Activated naive CD4-positive, alpha-beta T cell treated with anti-CD3 and anti-CD28 coated beads, Interleukin-2, amount 50 U/mL, for 72 hours (primary cell): ENCODE results near the gene CERCAM. TPM values are rescaled to one million over a fixed set of nuclear protein-coding genes. Genes with fewer than 3 reads are reported as not detected.
"Not testable (repeated sequence)": the region's sequence is repeated elsewhere in the genome, so short reads cannot be mapped to it uniquely, and the experiment has no call there.

Experiments used
- ATAC-seq, 2 donors: fragments of 150-1000 bp; cut with Tn5 transposase; 2 replicates each; pipeline ENCODE4 v1.10.0; 2021; ENCODE audit warnings: mild to moderate bottlenecking in 2 of 2, moderate library complexity in 2 of 2
- DNase-seq, 2 donors: peaks; one replicate each; pipeline ENCODE4 v3.0.0; 2021 to 2022; ENCODE audit warnings: low spot score in 2 of 2
- H3K27ac Mint-ChIP-seq, 2 donors: one replicate each; pipeline ENCODE4 v1.8.0; 2022; ENCODE audit warnings: mild to moderate bottlenecking in 2 of 2, mixed read lengths in 2 of 2
- H3K36me3 Mint-ChIP-seq, 2 donors: one replicate each; pipeline ENCODE4 v1.8.0; 2022; ENCODE audit warnings: mixed read lengths in 2 of 2
- H3K9me3 Mint-ChIP-seq, 2 donors: one replicate each; pipeline ENCODE4 v1.8.0; 2022; ENCODE audit warnings: mixed read lengths in 2 of 2
- total RNA-seq, 2 donors: library from RNA; stranded (reverse); gene quantifications; one replicate each; pipeline ENCODE4 v1.2.3, GENCODE V29; 2022

CERCAM gene
- total RNA-seq, 2 donors from 2014 or later: 1.2 to 3.2 TPM

DNA sequence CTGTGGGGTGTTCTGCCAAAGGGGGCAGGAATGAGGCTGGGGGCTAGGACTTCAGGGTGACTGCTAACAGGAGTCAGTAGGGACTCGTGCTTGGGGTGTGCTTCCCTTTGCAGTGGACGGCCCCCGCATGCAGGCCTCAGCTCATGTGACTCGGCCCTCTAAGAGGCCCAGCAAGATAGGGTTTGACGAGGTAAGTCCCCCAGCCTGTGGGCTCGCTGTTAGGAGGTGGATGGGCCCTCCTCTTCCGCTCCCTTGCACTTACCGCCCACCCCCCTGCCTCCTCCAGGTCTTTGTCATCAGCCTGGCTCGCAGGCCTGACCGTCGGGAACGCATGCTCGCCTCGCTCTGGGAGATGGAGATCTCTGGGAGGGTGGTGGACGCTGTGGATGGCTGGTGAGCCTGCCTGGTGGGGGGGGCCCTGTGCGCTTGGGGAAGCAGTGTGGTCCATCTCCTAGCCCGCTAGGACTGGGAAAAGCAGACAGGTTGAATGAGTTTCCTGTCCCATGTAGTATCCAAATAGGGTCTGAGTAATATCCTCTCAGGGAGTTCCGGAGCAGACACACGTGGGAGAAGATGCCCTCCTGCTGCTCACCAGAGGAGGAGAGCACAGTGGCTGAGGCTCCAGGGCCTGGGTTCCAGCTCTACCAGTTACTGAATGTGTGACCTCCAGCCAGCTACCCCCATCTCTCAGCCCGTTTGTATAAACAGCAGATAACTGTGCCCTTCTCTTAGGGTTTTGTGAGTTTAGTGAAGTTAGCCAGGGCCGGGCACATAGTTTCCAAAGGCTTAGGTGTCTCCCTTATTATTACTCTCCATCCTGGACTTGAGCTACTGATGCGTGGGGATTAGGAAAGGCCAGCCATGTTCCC is 8.2 kb downstream of the CERCAM start:
- Mint-ChIP-seq H3K9me3 (no peaks in the 10 kb centered on the region), H3K36me3 (no peaks in the 10 kb centered on the region), H3K27ac (no peak overlapping the region)
- DNase-seq (no peak), ATAC-seq (no peak)

DNA sequence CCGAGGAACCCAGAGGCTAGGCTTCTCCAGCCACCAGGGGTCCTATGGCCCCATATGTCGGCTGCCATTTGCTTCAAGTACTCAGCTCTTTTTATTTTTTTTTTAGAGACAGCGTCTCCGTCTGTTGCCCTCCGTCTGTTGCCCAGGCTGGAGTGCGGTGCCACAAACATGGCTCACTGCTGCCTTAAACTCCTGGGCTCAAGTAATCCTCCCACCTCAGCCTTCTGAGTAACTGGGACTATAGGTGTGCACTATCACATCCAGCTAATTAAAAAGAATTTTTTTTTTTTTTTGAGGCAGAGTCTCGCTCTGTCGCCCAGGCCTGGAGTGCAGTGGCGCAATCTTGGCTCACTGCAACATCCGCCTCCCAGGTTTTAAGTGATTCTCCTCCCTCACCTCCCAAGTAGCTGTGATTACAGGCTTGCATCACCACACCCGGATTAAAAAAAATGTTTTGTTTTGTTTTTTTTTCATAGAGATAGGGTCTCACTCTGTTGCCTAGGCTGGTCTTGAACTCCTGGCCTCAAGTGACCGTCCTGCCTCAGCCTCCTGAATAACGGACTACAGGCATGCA is 8.9 kb downstream of the CERCAM start:
- ATAC-seq (no peak), DNase-seq (no peak)
- no peaks in the 10 kb centered on the region for H3K36me3 Mint-ChIP-seq
- no peak overlapping the region for H3K27ac Mint-ChIP-seq
- H3K9me3 Mint-ChIP-seq: no peaks in the 10 kb centered on the region

DNA sequence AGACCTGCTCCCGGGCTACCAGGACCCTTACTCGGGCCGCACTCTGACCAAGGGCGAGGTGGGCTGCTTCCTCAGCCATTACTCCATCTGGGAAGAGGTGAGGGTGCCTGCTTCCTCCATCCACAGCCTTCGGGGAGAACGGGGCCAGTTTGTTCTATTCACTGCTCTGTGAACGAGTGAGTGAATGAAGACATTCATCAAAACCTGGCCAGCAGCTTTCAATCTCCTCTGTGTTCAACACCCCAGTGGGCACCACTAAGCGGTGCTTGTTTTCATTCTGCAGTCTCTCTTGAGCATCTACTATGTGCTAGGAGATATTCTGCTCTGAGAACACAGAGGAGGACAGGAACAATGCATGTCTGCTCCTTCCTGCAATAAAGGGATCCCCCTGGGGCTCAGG is 10.6 kb downstream of the CERCAM start:
- Mint-ChIP-seq H3K9me3 (no peaks in the 10 kb centered on the region), H3K36me3 (no peaks in the 10 kb centered on the region), H3K27ac (no peak overlapping the region)
- ATAC-seq (no peak), DNase-seq (no peak)

DNA sequence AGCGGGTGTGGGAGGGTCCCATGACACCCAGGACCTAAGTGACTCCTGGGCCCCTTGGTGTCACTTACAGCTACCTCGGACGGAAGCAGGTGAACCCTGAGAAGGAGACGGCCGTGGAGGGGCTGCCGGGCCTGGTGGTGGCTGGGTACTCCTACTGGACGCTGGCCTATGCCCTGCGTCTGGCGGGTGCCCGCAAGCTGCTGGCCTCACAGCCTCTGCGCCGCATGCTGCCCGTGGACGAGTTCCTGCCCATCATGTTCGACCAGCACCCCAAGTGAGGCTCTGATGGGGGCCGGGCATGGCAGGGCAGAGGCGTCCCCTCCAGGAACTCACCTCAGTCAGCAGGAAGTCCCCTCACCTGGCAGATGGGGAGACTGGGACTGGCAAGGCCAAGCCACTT is 13.7 kb downstream of the CERCAM start:
- no peaks in the 10 kb centered on the region for H3K9me3 Mint-ChIP-seq
- ATAC-seq: no peak
- DNase-seq: no peak
- no peaks in the 10 kb centered on the region for H3K36me3 Mint-ChIP-seq
- no peak overlapping the region for H3K27ac Mint-ChIP-seq

DNA sequence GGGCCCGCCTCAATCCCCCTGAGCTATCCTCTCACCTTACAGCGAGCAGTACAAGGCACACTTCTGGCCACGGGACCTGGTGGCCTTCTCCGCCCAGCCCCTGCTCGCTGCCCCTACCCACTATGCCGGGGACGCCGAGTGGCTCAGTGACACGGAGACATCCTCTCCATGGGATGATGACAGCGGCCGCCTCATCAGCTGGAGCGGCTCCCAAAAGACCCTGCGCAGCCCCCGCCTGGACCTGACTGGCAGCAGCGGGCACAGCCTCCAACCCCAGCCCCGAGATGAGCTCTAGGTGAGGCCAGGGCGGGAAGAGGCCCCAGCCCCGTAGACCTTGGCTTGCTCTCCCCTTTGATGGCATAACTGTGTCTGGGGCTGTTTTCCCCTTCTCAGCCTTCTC is 15.0 kb downstream of the CERCAM start:
- H3K36me3 Mint-ChIP-seq: no peaks in the 10 kb centered on the region
- ATAC-seq (no peak), DNase-seq (no peak)
- no peak overlapping the region for H3K27ac Mint-ChIP-seq
- H3K9me3 Mint-ChIP-seq: no peaks in the 10 kb centered on the region

DNA sequence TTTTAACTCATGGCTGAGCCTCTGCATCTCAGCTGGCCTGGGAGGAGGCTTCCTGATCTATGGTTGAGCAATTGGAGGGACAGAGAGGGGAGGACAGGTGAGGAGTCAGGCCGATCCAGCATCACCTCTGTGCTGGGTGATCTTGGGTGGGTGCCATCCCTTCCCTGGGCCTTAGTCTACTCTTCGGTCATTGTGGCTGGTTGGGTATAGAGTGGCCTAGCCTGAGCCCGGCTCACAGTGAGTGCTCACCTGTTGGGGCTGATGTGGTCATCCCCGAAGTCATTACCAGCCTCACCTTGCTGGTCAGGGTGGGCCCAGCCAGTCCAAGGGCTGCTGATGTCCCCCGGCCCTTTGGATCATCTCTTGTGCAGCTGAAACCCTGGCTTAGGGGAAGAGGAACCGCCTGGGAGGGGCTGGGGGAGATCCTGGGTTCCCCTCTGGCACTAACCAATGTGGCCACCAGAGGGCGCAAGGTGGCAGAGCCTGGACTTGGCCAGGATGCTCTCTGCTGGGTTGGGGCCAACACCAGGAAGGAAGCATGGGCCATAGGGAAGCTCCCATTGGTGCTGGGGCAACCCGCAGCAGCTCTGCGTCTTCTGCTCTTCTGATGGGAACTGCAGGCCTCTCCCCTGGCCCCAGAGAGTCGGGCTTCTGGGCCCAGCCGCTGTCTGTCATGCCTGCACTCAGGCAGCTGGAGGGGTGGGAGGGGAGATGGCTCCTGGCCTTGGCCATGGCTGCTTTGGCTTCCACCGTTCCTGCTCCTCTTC is 17.9 kb downstream of the CERCAM start:
- DNase-seq: peak; percentile 82 to 93
- Mint-ChIP-seq H3K36me3 (no peaks in the 10 kb centered on the region), H3K9me3 (no peaks in the 10 kb centered on the region), H3K27ac (no peak overlapping the region)
- peak; percentile 97 to 99 for ATAC-seq

DNA sequence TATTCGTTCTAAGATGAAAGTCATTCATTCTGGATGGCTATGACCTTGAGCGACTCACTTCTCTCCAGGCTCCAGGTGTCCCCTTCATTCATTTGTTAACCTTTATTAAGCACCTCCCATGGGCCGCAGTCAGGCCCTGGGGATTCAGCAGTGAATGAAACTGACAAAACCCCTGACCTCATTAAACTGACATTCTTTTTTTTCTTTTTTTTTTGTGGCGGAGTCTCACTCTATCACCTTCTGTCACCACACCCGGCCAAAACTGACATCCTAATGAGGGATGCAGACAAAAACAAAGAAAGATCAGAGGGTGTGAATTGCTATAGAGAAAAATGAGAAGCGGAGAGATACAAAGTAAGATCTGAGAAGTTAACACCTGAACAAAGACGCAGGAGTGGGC is 18.6 kb downstream of the CERCAM start:
- DNase-seq: no peak
- Mint-ChIP-seq H3K27ac (no peak overlapping the region), H3K9me3 (no peaks in the 10 kb centered on the region), H3K36me3 (no peaks in the 10 kb centered on the region)
- no peak for ATAC-seq

DNA sequence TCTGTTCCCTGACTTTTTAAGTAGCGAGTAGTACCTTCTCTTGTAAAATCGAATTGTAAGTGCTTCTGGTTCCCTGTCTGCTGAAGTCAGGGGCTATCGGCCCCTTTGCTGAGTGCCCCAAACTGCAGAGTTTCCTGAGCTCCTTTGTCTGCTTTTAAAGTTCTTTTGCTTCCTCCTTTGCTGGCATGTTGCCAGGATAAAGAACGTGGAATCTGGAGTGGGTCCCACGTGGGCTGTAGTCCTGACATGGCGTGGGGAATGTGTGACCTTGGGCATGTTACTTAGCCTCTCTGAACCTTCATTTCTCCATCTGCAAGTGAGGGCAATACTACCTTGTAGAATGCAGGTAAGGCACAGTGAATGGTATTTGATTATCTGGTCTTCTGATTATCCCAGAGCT is 21.5 kb downstream of the CERCAM start:
- DNase-seq (no peak), ATAC-seq (no peak)
- no peaks in the 10 kb centered on the region for H3K36me3 Mint-ChIP-seq
- no peaks in the 10 kb centered on the region for H3K9me3 Mint-ChIP-seq
- H3K27ac Mint-ChIP-seq: no peak overlapping the region

DNA sequence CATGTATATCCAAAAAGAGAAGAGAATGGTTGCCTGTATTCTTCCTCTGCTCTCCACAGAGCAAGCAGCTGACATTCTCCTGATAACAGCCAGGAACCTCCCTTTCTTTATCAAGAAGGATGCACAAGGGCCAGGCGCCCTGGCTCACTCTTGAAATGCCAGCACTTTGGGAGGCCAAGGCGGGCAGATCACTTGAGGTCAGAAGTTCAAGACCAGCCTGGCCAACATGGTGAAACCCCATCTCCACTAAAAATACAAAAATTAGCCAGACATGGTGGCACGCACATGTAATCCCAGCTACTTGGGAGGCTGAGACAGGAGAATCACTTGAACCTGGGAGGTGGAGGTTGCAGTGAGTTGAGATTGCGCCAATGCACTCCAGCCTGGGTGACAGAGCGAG is 25.8 kb downstream of the CERCAM start:
- DNase-seq, ATAC-seq, H3K9me3 Mint-ChIP-seq, H3K36me3 Mint-ChIP-seq, H3K27ac Mint-ChIP-seq: not testable (repeated sequence)

DNA sequence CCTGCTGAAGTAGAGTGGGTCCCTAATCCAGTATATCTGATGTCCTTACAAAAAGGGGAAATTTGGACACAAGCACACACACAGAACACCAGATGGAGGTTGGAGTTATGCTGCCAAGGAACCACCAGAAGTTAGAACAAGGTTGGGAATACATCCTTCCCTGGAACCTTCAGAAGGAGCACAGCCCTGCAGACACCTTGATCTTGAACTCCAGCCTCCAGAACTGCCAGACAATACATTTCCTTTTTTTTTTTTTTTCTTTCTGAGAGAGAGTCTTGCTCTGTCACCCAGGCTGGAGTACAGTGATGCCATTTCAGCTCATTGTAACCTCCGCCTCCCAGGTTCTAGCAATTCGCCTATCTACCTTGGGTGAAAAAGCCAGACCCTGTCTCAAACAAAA is 28.1 kb downstream of the CERCAM start:
- H3K27ac Mint-ChIP-seq: no peak overlapping the region
- DNase-seq: no peak
- no peak for ATAC-seq
- no peaks in the 10 kb centered on the region for H3K36me3 Mint-ChIP-seq
- no peaks in the 10 kb centered on the region for H3K9me3 Mint-ChIP-seq

DNA sequence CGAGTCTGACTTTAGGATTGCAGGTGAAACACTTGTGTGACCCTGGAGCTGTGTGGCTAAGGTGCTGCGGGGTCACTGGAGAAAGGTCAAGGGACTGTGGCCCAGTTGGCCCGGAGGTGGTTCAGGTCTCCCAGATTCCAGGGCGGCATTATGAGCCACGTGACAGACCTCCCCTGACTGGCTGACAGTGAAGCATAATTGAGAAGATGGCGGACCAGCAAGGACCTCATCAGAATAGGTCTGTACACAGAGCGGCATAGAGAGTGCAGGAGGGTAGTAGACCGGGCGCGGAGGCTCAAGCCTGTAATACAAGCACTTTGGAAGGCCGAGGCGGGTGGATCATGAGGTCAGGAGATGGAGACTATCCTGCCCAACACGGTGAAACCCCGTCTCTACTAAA is 34.3 kb downstream of the CERCAM start:
- ATAC-seq (no peak), DNase-seq (no peak)
- Mint-ChIP-seq H3K9me3 (no peaks in the 10 kb centered on the region), H3K36me3 (peaks cover 1 to 9% of the 10 kb centered on the region in 2 donors), H3K27ac (peak overlapping the region; percentile 72 to 92)

DNA sequence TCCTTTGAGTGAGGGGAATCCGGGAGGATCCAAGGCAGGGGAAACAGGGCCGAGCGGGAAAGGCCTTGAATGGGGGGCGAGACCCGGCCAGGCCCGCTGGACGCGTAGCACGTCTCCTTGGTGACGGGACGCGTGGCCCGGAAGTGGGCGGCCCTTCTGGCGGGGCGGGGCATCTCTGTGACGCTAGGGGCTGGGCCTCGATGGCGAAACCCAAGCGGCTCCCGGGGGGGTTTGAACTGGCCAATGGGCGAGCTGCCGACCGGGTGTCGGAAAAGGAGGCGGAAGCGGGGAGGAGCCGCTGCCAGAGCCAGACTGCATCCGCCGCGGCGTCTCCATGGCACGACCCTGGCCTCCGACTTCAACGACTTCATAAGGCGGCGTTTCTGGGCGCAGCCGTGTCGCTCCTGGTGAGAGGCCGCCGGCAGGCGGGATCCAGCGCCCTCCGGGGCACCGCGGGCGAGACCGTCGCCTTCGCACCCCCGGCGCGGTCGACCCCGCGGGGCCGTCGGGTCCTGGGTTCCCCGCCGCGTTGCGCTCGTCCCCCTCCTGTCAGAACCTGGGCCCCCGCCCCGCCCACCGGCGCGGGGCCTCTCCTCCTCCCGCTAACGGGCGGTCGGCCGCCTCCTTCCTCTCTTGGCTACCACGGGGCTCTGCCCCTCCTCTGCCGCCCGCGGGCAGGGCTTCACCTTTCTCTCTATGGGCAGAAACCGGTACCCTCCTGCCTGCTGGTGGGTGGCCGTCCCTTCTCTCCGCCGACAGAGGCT is 35.4 kb downstream of the CERCAM start, which contains the start of gene ODF2:
Gene ODF2 (plus strand): TSS at position 158 of the 764 bp plus-strand sequence. CDS start 86 bp downstream, at position 244.
- Mint-ChIP-seq H3K27ac (peak within 1 kb of the TSS; percentile 92 to 96), H3K36me3 (peaks cover 8 to 16% of the 10 kb centered on the region in 2 donors), H3K9me3 (no peaks in the 10 kb centered on the region)
- ATAC-seq (peak; percentile 90 to 93), DNase-seq (peak; percentile 96 to 99)

DNA sequence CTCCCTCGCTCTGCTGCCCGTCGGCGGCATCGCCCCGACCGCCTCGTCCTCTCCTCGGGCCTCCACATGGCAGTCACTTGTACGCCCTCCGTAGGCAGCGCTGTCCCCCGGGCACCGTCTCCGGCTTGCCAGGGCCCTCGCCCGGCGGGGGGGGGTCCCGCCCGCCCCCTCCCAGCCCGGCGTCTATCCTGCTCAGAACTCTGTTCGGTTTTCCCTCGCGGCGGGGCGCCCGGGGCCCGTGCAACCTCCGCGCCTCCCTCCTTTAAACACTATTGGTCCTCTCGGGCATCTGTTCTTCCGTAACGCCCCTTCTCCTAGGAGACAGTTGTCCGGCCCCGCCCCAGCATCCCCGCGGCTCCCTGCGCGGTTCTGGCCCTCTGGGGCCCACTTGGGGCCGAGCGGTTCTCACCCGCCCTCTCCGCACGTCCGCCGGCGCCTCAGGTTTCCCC is 36.0 kb downstream of the CERCAM start:
- ATAC-seq (peak; percentile 68 to 76), DNase-seq (peak; percentile 66 to 71)
- Mint-ChIP-seq H3K9me3 (no peaks in the 10 kb centered on the region), H3K36me3 (peaks cover 13 to 16% of the 10 kb centered on the region in 2 donors), H3K27ac (peak overlapping the region; percentile 92 to 96)

DNA sequence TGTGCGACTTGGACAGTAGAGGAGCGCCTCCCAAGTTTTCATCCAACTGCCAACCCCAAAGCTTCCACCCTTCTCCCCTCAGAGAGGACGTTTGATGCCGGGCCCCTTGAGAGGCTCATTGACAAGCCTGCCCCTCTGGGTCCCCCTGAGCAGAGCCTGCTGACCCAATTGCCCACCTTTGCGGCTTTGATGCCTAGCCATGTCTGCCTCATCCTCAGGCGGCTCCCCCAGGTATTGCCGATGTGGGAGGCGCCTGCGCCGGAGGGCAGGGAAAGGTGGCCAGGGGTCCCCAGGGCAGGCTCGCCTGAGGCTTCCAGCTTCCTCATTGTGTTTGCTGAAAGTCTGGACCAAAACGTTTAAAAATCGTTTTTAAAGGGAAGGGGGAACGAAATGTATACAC is 36.5 kb downstream of the CERCAM start:
- Mint-ChIP-seq H3K9me3 (no peaks in the 10 kb centered on the region), H3K36me3 (peaks cover 13 to 16% of the 10 kb centered on the region in 2 donors), H3K27ac (peak overlapping the region; percentile 92 to 96)
- DNase-seq (no peak), ATAC-seq (no peak)

DNA sequence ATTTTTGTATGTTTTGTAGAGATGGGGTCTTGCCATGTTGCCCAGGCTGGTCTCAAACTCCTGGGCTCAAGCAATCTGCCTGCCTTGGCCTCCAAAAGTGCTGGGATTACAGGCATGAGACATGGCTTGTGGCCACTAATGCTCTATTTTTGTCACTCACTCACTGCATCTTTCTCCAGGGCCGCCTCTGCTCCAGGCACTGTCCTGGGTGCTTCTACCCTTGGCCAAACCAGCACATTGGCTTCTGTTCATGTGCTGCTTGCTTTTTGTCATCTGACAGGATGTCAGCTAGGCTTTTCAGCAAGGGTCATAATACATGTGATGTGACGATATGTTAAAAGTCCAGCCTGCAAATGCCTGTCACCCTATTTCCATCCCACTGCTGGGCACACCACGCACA is 38.4 kb downstream of the CERCAM start:
- Mint-ChIP-seq H3K27ac (peak overlapping the region in 1 of 2 donors; percentile 50), H3K36me3 (peaks cover 13 to 16% of the 10 kb centered on the region in 2 donors), H3K9me3 (no peaks in the 10 kb centered on the region)
- no peak for ATAC-seq
- no peak for DNase-seq

DNA sequence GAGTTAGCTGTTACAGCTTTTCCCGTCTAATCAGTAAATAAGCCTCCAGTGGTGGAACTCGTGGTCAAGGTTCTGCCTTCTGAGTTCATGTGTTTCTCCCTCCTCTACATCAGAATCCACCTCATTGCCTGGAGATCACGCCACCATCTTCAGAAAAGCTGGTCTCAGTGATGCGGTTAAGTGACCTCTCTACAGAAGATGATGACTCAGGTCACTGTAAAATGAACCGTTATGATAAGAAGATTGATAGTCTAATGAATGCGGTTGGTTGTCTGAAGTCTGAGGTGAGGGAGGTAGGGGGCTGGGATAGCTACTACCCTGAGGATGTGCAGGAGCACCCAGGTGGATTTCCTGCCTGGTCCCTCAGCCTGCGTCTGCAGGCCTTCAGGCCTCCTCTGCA is 48.4 kb downstream of the CERCAM start:
- DNase-seq (no peak), ATAC-seq (no peak)
- no peak overlapping the region for H3K27ac Mint-ChIP-seq
- peaks cover 12 to 24% of the 10 kb centered on the region in 2 donors for H3K36me3 Mint-ChIP-seq
- H3K9me3 Mint-ChIP-seq: no peaks in the 10 kb centered on the region
